NB4 (cell line): Measurements from ENCODE around the gene HOXA5.

Experiments
- DNase-seq: peaks from one replicate; pipeline ENCODE4 v3.0.0; 2010; ENCODE audit warnings: low read depth
- H3K4me3 ChIP-seq: one replicate; pipeline ENCODE4 v1.5.1; 2011; ENCODE audit warnings: mild to moderate bottlenecking, low read depth, low read length, moderate library complexity
- MYC ChIP-seq: IDR thresholded peaks from 2 replicates; pipeline ENCODE4 v1.6.1; 2011; ENCODE audit warnings: low read depth, low read length
- POLR2A ChIP-seq: IDR thresholded peaks from 2 replicates; pipeline ENCODE4 v1.6.1; 2011; ENCODE audit warnings: mild to moderate bottlenecking; ENCODE audit not compliant: insufficient read length; ENCODE audit errors: extremely low read depth
- TF ChIP-seq, protein P1 (sequence below): IDR thresholded peaks from one replicate; pipeline ENCODE4 v1.5.1; 2012; ENCODE audit warnings: low read depth, low read length
- TF ChIP-seq, protein P2 (sequence below): IDR thresholded peaks from 2 replicates; pipeline ENCODE4 v1.6.1; 2011; ENCODE audit warnings: low read depth, low read length

Gene HOXA5

DNA sequence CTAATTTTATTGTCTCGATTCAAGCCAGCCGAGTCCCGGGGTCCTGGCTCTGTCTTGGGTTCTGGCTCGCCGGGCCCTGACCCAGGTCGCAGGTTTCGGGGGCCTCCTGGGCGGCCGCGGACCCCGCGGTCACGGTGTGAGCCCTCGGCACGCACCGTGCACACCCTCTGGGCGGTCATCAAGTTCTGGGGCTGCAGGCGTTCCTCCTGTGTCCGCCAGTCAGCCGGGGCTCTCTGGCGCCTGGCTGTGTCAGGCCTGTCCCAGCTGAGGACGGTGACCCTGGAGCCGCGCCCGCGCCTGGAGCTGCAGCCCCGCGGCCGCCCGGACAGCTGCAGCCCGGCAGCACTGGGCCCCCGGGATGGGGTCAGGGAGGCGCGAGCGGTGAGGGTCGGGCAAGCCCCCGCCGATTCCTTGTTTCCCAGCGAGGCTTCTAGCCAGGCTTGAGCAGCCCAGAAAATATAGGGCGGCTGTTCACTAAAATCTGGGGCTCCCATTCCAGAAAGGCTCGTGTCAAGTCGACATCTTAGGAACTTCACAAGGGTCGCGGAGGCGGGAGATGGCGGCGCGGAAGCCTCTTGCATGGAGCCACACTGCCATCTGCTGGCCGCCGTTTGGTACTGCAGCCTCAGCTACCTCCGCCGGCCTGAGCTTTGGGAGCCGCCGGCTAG, 17.2 kb upstream of the HOXA5 start:
- TF ChIP-seq POLR2A (no peak), MYC (peak; percentile 78; the same call in 1 of the 2 replicates)
- TF ChIP-seq, protein P1, sequence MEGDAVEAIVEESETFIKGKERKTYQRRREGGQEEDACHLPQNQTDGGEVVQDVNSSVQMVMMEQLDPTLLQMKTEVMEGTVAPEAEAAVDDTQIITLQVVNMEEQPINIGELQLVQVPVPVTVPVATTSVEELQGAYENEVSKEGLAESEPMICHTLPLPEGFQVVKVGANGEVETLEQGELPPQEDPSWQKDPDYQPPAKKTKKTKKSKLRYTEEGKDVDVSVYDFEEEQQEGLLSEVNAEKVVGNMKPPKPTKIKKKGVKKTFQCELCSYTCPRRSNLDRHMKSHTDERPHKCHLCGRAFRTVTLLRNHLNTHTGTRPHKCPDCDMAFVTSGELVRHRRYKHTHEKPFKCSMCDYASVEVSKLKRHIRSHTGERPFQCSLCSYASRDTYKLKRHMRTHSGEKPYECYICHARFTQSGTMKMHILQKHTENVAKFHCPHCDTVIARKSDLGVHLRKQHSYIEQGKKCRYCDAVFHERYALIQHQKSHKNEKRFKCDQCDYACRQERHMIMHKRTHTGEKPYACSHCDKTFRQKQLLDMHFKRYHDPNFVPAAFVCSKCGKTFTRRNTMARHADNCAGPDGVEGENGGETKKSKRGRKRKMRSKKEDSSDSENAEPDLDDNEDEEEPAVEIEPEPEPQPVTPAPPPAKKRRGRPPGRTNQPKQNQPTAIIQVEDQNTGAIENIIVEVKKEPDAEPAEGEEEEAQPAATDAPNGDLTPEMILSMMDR, result peak; percentile 93
- TF ChIP-seq, protein P2, sequence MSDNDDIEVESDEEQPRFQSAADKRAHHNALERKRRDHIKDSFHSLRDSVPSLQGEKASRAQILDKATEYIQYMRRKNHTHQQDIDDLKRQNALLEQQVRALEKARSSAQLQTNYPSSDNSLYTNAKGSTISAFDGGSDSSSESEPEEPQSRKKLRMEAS, result peak; percentile 61

DNA sequence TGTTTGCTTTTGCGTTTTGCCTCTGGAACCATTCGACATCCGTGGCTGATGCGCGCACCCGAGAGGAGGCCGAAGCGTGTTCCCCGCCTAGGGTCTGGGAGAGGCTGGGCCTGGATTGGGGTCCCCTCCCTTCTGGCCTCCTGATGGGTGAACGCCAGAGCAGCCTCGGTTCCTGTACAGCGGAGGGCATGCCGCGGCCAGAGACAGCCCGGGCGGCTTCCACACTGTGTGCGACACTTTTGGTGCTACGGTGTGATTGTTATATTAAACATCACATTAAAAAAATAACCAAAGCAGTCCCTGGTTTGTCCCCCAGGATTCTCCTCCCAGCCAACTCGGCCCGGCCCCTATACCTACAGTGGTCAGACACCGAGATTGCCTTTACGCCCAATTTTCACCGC, 16.7 kb upstream of the HOXA5 start:
- TF ChIP-seq, protein P1, result no peak
- TF ChIP-seq MYC (no peak), POLR2A (no peak)
- TF ChIP-seq, protein P2, result no peak
- DNase-seq, result no peak
- H3K4me3 ChIP-seq, result no peak overlapping the region

More for the DNA sequence above, 17.2 kb upstream of the HOXA5 start:
- DNase-seq, result peak; percentile 96
- H3K4me3 ChIP-seq, result peak overlapping the region; percentile 69

DNA sequence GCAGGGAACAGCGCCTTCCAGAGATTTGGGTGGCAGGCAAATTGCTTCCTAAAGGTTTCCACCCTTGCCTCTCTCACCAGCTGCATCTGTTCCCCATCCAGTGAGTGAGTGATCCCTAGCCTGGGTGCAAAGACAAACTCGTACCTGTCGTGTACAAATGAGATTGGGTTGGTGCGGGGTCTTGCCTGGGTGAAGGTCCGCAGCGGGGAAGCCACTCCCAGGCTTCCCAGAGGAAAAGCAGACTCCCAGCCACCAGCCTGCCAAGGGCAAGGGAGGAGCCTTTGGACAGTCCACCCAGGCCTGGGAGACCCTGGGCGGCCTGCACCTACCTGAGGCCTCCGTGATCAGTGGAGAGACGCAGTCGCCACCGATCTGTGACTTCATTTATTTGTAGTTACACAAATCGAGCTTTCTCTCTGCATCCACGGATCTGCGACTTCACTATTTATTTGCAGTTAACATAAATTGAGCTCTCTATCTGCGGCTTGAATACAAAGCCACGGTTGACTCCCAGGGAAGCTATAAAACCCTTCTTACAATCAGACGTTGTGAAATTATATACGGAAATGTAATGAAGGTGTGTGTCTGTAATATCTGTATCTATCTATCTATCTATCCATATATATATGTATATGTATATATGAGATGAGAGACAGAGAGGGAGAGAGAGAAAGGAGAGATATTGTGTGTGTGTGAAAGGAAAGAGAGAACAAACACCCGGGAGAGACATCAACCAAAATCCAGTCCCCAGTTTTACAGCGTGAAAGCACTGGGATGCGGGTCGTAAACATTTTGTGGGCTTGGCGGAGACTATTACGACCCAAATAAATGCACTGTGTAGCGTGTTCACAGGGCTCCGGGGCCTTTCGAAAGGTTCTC, 16.0 kb upstream of the HOXA5 start:
- TF ChIP-seq, protein P1, result no peak
- TF ChIP-seq, protein P2, result no peak
- TF ChIP-seq MYC, result no peak
- no peak for TF ChIP-seq POLR2A
- H3K4me3 ChIP-seq, result no peak overlapping the region
- DNase-seq, result no peak

DNA sequence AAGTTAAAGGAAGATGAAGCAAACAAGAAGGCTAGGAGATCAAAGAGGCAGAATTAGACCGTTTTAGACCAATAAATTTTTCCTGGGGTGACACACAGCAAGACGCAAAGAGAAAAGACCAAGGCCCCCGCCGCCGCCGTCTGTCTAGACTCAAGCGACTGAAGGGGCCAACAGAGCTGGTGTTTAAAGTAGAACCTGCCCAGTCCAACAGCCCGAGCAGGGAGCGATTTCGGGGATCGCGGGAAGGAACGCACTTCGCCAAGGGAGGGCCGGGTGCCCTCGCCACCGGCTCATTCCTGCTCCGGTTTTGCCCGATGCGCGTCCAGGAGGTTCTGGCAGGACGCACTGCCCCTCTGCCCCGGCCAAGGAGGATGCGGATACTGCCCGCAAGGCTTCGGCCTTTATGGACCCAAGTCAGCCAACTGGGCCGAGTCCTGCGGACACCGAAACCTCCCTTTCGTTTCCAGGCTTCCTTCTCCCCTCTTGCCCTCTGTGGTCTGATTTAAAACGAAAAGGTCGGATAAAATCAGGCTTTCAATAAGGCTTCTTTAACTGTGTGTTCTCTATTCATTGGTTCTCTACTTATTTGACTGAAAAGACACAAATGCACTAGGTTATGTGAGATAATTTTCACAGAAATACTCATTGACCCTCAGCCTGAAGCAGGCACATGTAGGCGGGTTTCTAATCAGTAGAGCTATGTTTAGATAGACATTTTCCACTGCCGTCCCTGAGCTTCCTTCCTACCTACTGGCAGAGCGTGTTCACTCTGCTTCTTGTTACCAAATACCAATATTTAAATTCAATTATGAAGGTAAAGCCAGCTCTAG, 15.2 kb upstream of the HOXA5 start:
- TF ChIP-seq, protein P2, result no peak
- TF ChIP-seq POLR2A, result no peak
- TF ChIP-seq, protein P1, result no peak
- no peak overlapping the region for H3K4me3 ChIP-seq
- no peak for DNase-seq

DNA sequence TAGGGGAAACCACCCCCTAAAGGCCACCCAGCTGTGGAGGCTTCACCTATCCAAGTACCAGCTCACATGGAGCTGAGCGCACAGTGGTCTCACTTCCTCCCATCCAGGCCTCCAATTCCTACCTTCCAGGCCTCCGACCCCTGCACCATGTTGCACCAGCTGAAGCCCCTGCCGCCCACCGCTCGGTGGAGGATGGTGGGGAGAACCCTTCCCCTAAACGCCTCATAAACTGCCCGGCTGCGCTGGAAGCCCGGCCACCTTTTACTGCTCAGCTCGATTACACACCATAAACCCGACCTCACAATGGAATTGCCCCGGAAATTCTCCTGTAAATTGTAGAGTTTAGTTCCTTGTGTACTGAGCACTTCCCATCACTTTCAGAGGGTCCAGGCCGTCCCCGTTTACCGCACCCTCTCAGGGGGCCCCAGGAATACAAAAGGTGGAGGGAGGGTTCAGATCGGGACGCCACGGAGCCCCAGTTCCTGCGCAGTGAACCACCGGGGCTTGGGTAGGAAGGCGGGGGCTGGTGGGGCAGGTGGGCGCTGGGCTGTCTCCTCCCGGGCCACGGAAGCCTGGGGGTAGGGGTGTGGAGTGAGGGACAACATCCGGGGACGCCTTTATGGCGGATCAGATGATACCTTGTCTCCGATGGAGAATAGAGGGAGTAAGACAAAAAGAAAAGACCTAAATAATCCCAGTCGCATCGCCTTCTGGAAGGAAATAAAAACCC, 14.4 kb upstream of the HOXA5 start:
- H3K4me3 ChIP-seq, result no peak overlapping the region
- no peak for DNase-seq

More for the DNA sequence above, 14.4 kb upstream of the HOXA5 start:
- TF ChIP-seq, protein P1, result no peak
- TF ChIP-seq MYC, result no peak
- no peak for TF ChIP-seq POLR2A
